ENCODE results near the gene MED9.

DNA sequence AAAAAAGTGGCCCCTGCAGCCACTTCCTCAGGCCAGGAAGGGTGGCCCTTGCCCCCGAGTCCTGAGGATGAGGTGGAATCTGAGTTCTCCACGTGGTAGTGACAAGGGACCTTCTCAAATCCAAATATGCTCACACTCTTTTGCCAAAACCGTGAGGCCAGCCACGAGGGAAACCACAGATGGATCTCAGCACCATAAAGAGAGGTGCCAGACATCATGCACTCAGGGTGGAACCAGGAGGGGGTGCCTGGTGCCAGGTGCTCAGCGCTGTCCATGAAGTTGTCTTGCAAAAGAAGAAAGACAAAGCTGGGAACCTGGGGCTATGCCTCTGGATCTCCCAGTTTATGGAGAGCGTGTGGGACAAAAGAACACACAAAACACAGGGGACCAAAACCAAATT, 45.2 kb upstream of the MED9 start:
- TF ChIP-seq, protein P1, sequence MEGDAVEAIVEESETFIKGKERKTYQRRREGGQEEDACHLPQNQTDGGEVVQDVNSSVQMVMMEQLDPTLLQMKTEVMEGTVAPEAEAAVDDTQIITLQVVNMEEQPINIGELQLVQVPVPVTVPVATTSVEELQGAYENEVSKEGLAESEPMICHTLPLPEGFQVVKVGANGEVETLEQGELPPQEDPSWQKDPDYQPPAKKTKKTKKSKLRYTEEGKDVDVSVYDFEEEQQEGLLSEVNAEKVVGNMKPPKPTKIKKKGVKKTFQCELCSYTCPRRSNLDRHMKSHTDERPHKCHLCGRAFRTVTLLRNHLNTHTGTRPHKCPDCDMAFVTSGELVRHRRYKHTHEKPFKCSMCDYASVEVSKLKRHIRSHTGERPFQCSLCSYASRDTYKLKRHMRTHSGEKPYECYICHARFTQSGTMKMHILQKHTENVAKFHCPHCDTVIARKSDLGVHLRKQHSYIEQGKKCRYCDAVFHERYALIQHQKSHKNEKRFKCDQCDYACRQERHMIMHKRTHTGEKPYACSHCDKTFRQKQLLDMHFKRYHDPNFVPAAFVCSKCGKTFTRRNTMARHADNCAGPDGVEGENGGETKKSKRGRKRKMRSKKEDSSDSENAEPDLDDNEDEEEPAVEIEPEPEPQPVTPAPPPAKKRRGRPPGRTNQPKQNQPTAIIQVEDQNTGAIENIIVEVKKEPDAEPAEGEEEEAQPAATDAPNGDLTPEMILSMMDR (conservative IDR thresholded peaks at IDR 0.05; ENCODE audit: low read depth, low read length), result no peak
- TF ChIP-seq EZH2 (IDR thresholded peaks at IDR 0.05; ENCODE audit: borderline replicate concordance, low read depth, low read length, poor library complexity, severe bottlenecking), result no peak
